ENCODE results near the gene WFDC10A.
"Not testable (repeated sequence)": the region's sequence is repeated elsewhere in the genome, so short reads cannot be mapped to it uniquely, and the experiment has no call there.

The WFDC10A gene

DNA sequence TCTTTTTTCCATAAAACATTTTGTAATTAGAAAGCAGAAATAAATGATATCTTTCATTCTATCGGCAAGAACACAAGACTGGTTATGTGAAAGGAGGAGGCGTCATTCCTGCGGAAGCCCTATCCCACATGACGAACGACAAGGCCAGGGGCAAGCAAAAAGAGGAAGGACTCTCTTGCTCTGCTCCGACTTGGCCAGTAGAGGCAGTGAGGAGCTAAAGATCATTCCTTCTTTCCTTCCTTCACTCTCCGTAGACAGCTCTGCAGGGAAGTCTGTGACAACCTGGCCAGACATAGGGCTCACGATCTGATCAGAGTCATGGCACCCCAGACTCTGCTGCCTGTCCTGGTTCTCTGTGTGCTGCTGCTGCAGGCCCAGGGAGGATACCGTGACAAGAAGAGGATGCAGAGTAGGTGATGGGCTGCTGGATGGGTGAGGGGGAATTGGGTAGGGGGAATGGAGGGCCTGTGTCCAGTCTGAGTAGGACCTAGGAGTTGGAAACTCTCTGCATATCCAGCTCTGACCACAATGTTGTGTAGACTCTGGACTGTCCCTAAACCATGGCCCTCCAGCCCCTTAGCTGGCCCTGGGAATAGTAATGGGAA, at the start of gene WFDC10A:
WFDC10A (plus strand) TSS at position 244 of the 605 bp plus-strand sequence; CDS start at position 319, 75 bp downstream.
- DNase-seq (ENCODE audit: low spot score) = peak; percentile 54

DNA sequence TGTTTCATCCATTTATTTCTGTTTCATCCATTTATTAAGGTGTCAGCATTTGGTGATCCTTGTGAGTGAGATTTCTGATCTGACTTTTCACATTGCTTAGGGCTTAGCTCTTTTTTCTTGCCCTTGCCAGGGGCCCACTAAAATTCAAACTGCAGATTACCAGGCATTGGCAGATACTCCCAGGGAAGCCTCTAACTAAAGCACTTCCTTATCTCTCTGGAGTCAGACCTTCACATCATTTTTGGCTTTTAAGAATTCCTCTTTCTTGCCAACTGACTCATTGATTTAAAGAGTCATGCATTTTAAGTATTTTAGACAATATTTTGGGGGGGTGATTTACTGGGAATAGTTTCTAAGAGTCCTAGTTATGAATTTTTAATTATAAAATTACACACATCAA, 47.8 kb upstream of the WFDC10A start:
- DNase-seq (ENCODE audit: low spot score) = no peak

DNA sequence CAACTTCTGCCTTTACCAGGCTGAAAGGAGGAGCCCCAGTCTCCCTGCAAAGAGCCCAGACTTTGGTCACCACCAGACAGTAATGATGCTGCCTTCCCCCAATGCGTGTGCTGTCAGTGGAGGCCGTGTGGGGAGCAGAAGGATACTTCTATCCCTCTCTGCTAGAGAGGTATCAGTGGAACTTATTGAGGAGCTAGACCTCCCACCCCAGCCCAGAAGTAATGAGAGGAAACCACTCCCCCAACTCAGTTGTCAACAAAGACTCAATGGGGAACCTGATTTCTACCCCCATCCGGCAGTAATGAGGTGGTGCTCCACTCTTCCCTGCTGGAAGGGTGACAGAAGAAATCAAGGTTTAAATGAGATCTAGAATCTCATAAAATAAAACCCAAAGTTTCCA, 46.0 kb upstream of the WFDC10A start:
- no peak for DNase-seq (ENCODE audit: low spot score)

DNA sequence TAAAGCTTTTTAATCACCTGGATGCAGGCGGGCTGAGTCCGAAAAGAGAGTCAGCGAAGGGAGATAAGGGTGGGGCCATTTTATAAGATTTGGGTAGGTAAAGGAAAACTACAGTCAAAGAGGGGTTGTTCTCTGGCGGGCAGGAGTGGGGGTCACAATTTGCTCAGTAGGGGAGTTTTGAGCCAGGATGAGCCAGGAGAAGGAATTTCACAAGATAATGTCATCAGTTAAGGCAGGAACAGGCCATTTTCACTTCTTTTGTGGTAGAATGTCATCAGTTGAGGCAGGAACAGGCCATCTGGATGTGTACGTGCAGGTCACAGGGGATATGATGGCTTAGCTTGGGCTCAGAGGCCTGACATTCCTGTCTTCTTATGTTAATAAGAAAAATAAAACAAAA, 45.2 kb upstream of the WFDC10A start:
- not testable (repeated sequence) for DNase-seq (ENCODE audit: low spot score)

DNA sequence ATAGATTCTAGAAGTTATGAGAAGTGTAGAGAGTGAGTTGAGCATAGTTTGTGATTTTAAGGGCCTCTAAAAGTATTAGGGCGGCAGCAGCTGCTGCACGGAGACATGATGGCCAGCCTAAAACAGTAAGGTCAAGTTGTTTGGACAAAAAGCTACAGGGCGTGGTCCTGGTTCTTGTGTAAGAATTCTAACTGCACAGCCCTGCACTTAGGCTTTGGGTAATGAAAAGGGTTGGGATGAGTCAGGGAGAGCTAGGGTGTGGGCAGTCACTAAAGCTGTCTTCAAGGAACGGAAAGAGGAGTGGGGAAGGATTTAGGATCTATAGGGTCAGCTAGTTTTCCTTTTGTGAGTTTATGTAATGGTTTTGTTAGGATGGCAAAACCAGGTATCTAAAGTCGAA, 43.6 kb upstream of the WFDC10A start:
- not testable (repeated sequence) for DNase-seq (ENCODE audit: low spot score)

DNA sequence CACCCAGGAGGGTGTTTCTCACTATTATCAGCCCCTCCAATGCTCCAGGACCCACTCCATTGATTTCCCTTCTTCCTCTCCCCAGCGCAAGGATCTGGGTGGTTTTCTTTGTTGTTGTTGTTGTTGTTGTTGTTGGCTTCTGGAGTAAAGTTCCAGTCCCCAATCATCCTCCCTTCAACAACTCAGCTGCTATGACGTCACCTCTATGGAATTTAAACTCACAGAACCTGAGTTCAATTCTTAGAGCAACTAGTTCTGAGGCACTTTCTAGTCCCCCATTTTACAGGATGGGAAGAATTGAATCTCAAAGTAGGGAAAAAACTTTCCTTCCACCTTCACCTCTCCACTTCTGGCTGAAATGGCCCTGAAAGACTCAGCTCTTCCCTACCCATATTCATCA, 40.7 kb upstream of the WFDC10A start:
- no peak for DNase-seq (ENCODE audit: low spot score)

DNA sequence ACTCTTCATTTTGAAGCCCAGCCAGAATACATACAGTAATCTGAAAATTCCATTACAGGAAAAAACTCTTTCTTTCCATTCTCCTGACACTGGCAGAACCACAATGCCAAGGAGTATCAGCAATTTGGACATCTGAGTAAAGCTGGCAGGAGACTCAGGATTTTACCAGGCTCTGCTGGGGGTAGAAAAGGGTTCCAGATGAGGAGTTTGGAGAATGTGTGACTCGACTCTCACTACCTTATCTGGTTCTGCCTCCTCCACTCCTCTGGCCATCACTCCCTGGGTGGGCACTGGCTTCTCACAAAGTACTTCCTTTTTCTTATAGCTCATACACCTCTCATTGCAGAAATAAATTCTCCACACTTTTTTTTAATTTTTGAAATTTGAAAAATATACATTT, 39.8 kb upstream of the WFDC10A start:
- DNase-seq (ENCODE audit: low spot score) = no peak

DNA sequence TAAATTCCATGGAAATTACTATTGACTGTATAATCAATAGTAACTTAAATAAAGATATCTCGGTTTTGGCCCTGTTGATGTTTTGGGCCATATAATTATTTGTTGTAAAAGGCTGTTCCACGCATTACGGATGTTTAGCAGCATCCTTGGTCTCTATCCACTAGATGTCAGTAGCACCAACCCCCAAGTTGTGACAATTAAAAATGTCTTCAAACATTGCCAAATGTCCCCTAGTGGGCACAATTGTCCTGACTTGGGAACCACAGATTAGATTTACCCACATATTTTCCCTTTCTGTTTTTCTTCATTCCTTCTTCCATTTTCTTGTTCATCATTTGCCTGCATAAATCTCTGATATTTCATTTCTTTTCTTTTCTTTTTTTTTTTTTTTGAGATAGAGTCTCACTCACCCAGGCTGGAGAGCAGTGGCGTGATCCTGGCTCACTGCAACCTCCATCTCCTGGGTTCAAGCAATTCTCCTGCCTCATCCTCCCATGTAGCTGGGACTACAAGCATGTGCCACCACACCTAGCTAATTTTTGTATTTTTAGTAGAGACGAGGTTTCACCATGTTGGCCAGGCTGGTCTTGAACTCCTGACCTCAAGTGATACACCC, 36.9 kb upstream of the WFDC10A start:
- peak; percentile 40 for DNase-seq (ENCODE audit: low spot score)

DNA sequence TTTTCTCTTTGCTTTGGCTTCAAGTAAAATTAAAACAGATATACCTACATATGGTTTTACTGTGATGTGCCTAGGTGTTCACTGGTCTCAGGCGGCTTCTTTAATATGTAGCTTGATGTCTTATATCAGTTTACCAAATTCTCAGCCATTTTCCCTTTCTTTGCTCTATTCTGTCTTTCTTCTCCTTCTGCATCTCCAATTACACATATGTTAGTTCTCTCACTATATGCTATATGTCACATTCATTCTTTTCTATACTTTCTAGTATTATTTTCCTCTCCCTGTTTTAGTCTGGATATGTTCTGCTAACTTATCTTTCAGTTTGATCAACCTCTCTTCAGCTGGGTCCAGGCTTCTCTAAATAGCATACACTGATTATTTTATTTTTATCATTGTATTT, 36.0 kb upstream of the WFDC10A start:
- no peak for DNase-seq (ENCODE audit: low spot score)

DNA sequence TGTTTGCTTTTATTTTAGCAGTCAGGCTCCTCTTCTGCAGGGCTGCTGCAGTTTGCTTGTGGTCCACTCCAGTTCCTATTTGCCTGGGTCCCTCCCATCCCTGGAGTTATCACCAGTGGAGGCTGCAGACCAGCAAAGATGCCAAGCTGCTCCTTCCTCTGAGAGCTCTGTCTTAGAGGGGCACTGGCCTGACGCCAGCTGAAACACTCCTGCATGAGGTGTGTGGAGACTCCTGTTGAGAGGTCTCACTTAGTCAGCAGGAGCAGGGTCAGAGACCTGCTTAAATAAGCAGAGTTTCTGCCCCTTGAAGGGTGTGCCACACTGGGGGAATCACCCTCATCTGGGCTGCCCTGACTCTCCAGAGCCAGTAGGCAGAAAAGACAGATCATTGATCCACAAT, 34.3 kb upstream of the WFDC10A start:
- no peak for DNase-seq (ENCODE audit: low spot score)

DNA sequence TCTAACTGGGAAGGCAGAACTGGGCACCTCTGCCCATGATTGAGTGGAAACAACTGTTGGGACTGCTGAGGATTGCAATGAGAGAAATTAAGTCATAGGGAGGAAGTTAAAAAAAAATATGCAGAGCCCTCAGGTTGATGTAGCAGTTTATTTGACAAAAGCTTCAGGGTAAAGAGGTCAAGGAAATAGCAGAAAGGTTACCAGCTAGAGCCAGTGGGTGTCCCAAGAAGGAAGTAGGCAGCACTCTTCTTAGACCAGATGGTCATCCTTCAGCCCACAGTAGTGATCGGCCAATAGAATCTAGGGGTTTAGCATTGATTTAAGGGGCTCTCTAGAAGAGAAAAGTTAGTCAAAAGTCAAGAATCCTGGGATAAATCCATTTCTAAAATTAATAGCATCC, 21.7 kb upstream of the WFDC10A start:
- DNase-seq (ENCODE audit: low spot score) = no peak

DNA sequence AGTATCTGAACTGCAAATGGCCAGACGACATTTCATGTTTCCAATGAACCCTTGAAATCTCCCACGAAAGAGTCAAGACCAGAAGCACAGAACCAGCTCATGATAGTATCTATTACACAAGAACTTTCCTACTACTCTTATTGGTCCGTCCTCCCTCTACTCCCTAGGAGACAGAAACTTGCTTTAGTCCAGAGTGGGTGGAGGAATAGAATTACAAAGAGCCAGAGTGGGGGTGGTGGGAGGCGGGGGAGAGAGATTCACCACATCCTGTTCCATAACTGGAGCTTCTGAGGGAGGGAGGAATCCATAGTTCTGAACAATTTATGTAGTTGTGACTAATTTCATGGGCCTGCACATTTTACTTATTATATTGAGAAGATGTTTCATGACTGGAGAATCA, 18.5 kb upstream of the WFDC10A start:
- no peak for DNase-seq (ENCODE audit: low spot score)

DNA sequence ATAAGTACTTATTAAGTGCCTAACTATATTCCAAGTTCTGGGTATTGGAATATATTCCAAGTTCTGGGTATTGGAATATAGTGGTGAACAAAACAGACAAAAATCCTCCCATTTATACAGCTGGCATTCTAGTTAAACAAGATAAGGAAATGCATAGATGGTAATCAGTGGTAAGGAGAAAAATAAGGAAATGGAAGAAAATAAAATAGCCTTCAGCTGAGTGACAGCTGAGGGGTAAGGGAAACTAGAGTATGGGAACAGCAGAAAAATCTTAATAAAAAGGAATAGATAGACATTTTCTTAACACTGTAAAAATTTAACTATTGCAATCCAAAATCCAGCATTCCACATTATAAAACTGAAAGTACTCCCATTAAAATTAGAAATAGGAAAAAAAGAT, 17.2 kb upstream of the WFDC10A start:
- no peak for DNase-seq (ENCODE audit: low spot score)

DNA sequence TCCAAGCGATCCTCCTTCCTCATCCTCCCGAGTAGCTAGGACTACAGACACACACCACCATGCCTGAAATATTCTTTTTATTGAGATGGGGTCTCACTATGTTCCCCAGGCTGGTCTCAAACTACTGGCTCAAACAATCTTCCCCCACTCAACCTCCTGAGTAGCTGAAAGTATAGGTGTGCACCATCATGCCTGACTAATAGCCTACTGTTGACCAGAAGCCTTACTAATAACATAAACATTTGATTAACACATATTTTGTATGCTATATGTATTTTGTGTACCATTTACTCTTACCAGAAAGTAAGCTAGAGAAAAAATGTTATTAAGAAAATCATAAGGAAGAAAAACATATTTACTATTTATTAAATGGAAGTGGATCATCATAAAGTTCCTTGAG, 11.9 kb upstream of the WFDC10A start:
- no peak for DNase-seq (ENCODE audit: low spot score)

DNA sequence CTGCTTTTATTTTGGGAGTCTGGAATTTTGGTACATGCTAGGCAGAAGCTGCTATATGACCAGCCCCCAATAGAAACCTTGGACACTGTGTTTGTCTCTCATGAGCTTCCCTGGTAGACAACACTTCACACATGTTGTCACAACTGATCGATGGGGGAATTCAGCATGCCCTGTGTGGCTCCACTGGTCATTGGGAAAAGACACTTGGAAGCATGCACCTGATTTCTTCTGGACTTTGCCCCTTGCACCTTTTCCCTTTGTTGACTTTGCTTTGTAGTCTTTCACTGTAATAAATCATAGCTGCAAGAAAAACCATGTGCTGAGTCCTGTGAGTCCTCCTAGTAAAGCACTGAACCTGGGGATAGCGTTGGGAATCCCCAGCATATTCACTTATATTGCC, 7.9 kb upstream of the WFDC10A start:
- DNase-seq (ENCODE audit: low spot score) = no peak

DNA sequence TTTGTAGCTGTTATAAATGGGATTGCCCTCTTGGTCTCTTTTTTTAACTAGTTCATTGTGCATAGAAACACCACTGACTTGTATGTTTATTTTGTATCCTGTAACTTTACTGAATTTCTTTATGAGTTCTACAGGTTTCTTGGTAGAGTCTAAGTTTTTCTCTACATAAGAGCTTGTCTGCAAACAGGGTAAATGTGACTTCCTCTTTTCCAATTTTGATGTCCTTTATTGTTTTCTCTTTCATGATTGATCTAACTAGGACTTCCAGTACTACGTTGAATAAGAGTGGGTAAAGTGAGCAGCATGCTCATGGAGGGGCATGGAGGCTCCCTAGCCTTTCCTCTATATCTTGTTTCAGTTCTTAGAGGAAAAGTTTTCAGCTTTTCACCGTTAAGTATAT, 3.0 kb upstream of the WFDC10A start:
- DNase-seq (ENCODE audit: low spot score) = no peak

DNA sequence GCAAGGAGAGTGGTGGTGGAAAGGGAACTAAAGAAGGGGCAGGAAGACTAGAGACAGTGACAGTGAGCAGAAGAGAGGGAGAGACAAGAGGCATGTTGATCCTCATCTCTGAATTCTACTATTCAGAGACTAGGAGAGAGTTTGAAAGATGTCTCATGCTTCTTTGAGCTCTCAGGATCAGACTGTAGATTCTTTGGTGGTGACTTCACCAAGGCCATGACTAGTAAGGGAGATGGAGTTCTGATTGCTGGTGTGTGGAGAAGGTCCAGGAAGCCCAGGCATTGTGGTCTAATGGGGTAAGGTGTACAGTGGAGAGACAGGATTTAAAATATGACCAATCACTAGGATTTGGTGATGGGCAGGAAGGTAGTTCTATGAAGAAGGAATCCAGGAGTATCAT, 832 bp downstream of the WFDC10A start:
- DNase-seq (ENCODE audit: low spot score) = no peak

DNA sequence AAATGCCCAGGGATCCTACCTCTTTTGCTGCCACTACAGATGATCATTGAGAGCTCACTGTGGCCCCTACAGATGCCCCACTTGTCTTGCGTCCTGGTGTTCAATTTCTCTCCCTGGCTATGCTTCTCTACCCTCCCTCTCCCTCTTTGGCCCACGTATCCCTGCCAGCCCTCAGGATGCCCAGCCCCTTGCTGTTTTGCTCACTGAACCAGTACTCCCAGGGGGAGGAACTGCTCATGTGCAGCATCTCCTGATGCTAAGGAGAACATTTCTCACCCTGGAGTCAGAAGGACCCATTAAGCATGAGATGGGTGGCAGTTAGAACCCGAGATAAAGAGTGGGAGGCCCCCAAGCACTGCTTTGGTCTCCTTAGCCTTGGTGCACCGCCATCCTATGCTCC, 1.6 kb downstream of the WFDC10A start, which contains the start of gene WFDC9:
WFDC9 (minus strand) TSS at position 101 of the 400 bp plus-strand sequence. CDS start 21,103 bp downstream, outside the sequence.
- no peak for DNase-seq (ENCODE audit: low spot score)

DNA sequence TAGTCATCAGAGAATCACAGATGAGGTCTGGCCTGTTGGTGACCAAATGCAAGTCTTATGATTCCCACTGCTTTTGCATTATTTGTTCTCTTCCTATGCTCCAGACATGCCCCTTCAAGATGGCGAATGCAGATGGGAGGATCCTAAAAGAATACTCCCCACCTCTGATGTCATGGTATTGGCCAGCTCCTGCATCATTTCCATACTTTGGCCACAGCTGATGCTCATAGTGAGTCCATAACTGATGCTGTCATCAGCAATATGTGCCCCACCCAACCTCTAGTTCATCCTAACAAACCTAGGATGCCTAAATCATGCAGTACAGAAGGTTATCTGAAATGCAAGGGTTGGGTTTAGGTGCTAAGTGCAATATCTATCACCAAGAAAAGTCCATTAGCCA, 7.0 kb downstream of the WFDC10A start:
- no peak for DNase-seq (ENCODE audit: low spot score)

DNA sequence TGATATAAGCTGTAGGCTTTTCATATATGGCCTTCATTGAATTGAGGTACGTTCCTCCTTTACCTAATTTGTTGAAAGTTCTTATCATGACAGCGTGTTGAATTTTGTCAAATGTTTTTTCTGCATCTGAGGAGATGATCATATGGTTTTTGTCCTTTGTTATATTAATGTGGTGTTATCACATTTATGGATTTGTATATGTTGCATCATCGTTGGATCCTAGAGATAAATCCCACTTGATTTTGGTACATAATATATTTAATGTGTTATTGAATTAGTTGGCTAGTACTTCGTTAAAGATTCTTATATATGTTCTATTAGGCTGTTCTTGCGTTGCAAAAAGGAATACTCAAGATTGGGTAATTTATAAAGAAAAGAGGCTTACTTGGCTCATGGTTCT, 10.1 kb downstream of the WFDC10A start:
- DNase-seq (ENCODE audit: low spot score) = no peak

DNA sequence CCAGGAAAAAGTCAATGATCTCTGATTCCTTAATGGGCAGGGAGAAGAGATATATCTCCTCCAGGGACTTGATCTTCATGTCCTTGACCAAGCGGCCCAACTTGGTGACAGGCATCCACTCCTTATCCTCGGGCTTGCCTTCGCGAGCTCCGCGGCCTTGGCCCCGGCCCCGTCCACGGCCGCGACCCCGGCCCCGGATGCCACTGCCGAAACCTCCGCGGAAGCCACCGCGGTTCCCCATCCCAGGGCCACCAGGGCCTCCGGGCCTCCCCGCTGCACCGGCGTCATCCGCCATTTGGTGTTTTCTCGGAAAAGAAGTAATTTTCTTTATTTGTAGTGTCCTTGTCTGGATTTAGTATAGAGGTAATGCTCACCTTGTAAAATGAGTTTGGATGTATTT, 11.5 kb downstream of the WFDC10A start:
- not testable (repeated sequence) for DNase-seq (ENCODE audit: low spot score)

DNA sequence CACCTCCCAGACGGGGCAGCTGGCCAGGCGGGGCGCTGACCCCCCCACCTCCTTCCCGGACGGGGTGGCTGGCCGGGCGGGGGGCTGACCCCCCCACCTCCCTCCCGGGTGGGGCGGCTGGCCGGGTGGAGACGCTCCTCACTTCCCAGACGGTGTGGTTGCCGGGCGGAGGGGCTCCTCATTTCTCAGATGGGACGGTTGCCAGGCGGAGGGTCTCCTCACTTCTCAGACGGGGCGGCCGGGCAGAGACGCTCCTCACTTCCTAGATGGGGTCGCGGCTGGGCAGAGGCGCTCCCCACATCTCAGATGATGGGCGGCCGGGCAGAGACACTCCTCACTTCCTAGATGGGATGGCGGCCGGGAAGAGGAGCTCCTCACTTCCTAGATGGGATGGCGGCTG, 16.3 kb downstream of the WFDC10A start:
- not testable (repeated sequence) for DNase-seq (ENCODE audit: low spot score)

DNA sequence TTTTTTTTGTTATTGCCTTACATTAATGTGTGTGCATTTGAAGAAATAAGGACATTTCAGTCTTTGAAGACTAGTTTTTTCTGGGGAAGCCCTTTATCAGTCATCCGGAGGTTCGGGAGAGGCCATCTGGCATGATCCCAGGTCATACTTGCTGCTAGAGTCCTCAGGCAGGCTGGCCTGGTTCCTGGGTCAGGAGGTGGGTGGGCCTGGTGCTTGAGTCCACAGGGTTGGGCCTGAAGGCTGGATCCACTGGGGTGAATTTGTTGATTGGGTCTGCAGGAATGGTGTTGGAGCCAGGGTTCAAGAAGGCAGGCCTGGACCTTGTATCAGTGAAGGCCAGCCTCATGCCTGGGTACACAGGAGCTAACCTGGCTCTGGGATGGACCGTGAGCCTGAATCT, 17.3 kb downstream of the WFDC10A start:
- no peak for DNase-seq (ENCODE audit: low spot score)

DNA sequence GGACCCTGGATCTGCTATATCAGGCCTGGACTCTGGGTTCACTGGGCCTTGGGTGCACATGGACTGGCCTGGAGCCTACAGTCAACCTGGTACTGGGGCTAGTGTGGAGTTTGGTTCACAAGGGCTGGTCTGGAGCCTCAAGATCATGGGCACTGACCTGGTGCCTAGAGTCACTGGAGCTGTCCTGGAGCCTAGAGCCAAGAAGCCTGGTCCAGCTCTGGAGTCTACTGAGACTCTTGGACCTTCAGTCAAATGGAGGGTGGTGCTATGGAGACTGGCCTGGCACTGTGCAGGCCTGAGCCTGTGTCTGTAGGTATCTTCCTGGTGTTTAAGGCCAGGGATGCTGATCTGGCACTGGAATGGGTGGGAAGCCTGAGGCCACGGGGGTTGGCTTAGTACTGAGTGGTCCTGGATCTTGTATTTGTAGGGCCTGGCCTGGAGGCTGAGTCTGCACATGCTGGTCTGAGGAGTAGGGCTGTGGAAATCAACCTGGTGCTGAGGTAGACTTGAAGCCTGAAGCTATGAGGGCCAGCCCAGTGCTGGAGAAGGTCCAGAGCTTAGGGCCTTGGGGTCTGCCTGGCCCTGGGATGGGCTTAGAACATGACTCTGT, 18.0 kb downstream of the WFDC10A start:
- no peak for DNase-seq (ENCODE audit: low spot score)

All from germinal center (tissue), 1 donor.